Erythroblast (primary cell): ENCODE results near the gene DIP2B.

ENCODE experiments used
- GATA1 ChIP-seq: IDR thresholded peaks from 2 replicates; pipeline ENCODE4 v1.6.1; 2011; ENCODE audit warnings: low read depth, mild to moderate bottlenecking, control low read depth, low read length, moderate library complexity
- POLR2A ChIP-seq: IDR thresholded peaks from 2 replicates; pipeline ENCODE4 v1.6.1; 2011; ENCODE audit warnings: mild to moderate bottlenecking, low read length

- TF ChIP-seq POLR2A (no peak), GATA1 (no peak)
Observed at GRCh38 chr12:50614167-50614759, 109.5 kb downstream of the DIP2B start.
